ENCODE measurements around the gene ERICH4. TPM values are rescaled to one million over a fixed set of nuclear protein-coding genes. Genes with fewer than 3 reads are reported as not detected.
"Not testable (repeated sequence)": the region's sequence is repeated elsewhere in the genome, so short reads cannot be mapped to it uniquely, and the experiment has no call there.

Gene ERICH4
- total RNA-seq, 1 donor from 2014 or later, result not detected

GRCh38 chr19:41455936-41456335, 13.0 kb downstream of the ERICH4 start:
- intact Hi-C loops (cut with micrococcal nuclease), result loop anchor here (10.0 kb wide), 1 partner anchor 109 kb away; no protein-coding TSS in a partner anchor
- DNase-seq (no peak), ATAC-seq (no peak)

- DNase-seq (no peak), ATAC-seq (peak; percentile 65)
- intact Hi-C loops (cut with micrococcal nuclease), result loop anchor here (10.0 kb wide), 1 partner anchor 108 kb away; no protein-coding TSS in a partner anchor
These were observed 13.5 kb downstream of the ERICH4 start for GRCh38 chr19:41456342-41456918.

- ATAC-seq (no peak), DNase-seq (no peak)
- intact Hi-C loops (cut with micrococcal nuclease), result loop anchor here (10.0 kb wide), 1 partner anchor 108 kb away; no protein-coding TSS in a partner anchor
These were observed 14.3 kb downstream of the ERICH4 start for GRCh38 chr19:41457241-41457640.

- intact Hi-C loops (cut with micrococcal nuclease), result no loop called here
These were observed 19.5 kb downstream of the ERICH4 start for GRCh38 chr19:41462497-41462896.

GRCh38 chr19:41463257-41464256, 20.6 kb downstream of the ERICH4 start:
- DNase-seq; ATAC-seq; intact Hi-C loops (cut with micrococcal nuclease): not testable (repeated sequence)

More at GRCh38 chr19:41462497-41462896, 19.5 kb downstream of the ERICH4 start:
- no peak for ATAC-seq
- DNase-seq, result no peak

GRCh38 chr19:41476583-41476982, 33.6 kb downstream of the ERICH4 start:
- DNase-seq, result no peak
- no peak for ATAC-seq
- intact Hi-C loops (cut with micrococcal nuclease), result no loop called here

- no peak for DNase-seq
- intact Hi-C loops (cut with micrococcal nuclease), result no loop called here
These were observed 35.2 kb downstream of the ERICH4 start for GRCh38 chr19:41478171-41478570.

GRCh38 chr19:41478875-41479756, 36.2 kb downstream of the ERICH4 start:
- intact Hi-C loops (cut with micrococcal nuclease), result no loop called here
- no peak for DNase-seq
- ATAC-seq, result peak; percentile 75

More at GRCh38 chr19:41478171-41478570, 35.2 kb downstream of the ERICH4 start:
- ATAC-seq, result no peak

- ATAC-seq (peak; percentile 76), DNase-seq (peak; percentile 47)
- intact Hi-C loops (cut with micrococcal nuclease), result no loop called here
These were observed 36.8 kb downstream of the ERICH4 start for GRCh38 chr19:41479757-41480191.

GRCh38 chr19:41480336-41480735, 37.4 kb downstream of the ERICH4 start:
- ATAC-seq, result peak; percentile 17
- intact Hi-C loops (cut with micrococcal nuclease), result no loop called here

GRCh38 chr19:41484822-41485221, 41.9 kb downstream of the ERICH4 start:
- intact Hi-C loops (cut with micrococcal nuclease), result no loop called here
- DNase-seq (no peak), ATAC-seq (no peak)

More at GRCh38 chr19:41480336-41480735, 37.4 kb downstream of the ERICH4 start:
- DNase-seq, result no peak

GRCh38 chr19:41486953-41487352, 44.0 kb downstream of the ERICH4 start:
- ATAC-seq; intact Hi-C loops (cut with micrococcal nuclease); DNase-seq: not testable (repeated sequence)

GRCh38 chr19:41492843-41493242, 49.9 kb downstream of the ERICH4 start:
- DNase-seq (no peak), ATAC-seq (no peak)
- intact Hi-C loops (cut with micrococcal nuclease), result no loop called here

Other genes with a start within 250 kb of the ERICH4 start
- 0.87 TPM for gene CYP2S1, start 249.9 kb upstream of the ERICH4 start, total RNA-seq
- 13.8 TPM for gene AXL, start 223.9 kb upstream of the ERICH4 start, total RNA-seq
- 128 TPM for gene HNRNPUL1, start 178.8 kb upstream of the ERICH4 start, total RNA-seq
- 15.9 TPM for gene CCDC97, start 133.0 kb upstream of the ERICH4 start, total RNA-seq
- gene TGFB1, start 89.2 kb upstream of the ERICH4 start, total RNA-seq, result 13.2 TPM
- gene B9D2, start 79.0 kb upstream of the ERICH4 start, total RNA-seq, result 3.7 TPM
- 3.6 TPM for gene TMEM91, start 66.6 kb upstream of the ERICH4 start, total RNA-seq
- gene EXOSC5, start 45.8 kb upstream of the ERICH4 start, total RNA-seq, result 14.4 TPM
- 49.2 TPM for gene BCKDHA, start 45.3 kb upstream of the ERICH4 start, total RNA-seq
- gene B3GNT8, start 15.8 kb upstream of the ERICH4 start, total RNA-seq, result 12.4 TPM
- gene DMAC2, start 3.2 kb upstream of the ERICH4 start, total RNA-seq, result 111 TPM
- gene CEACAM21, start 133.0 kb downstream of the ERICH4 start, total RNA-seq, result 0.99 TPM
- 0.52 TPM for gene CEACAM4, start 183.9 kb downstream of the ERICH4 start, total RNA-seq
- not detected for gene CEACAM7, start 245.1 kb downstream of the ERICH4 start, total RNA-seq